ENCODE measurements around the gene PDGFA. TPM values are rescaled to one million over a fixed set of nuclear protein-coding genes. Genes with fewer than 3 reads are reported as not detected.

Gene PDGFA
- total and polyA plus RNA-seq, 7 donors, result 9.1 to 30.4 (median 15.9) TPM

- H3K9me3 ChIP-seq, result no peaks in the 10 kb centered on the region
- peaks cover 9% of the 10 kb centered on the region for H3K4me1 ChIP-seq
- peaks cover 0 to 11% (median 2%) of the 10 kb centered on the region in 3 donors for H3K27me3 ChIP-seq (ENCODE audit: insufficient read depth in 3 of 3, low read length in 2 of 3)
- H3K36me3 ChIP-seq (ENCODE audit: insufficient read depth in 1 of 2, low read depth in 1 of 2), result no peaks in the 10 kb centered on the region
- H3K4me3 ChIP-seq, result no peak overlapping the region
- WGBS, 3 donors, result 81 to 85% (median 82%) methylated on average over 49 to 56 of the region's 56 CpGs
- DNase-seq (peak in 1 of 2 donors; percentile 46), ATAC-seq (peak in 1 of 4 donors; percentile 32)
- H3K27ac ChIP-seq, result no peak overlapping the region
- intact Hi-C loops (cut with DNase I), result no loop called here
- TF ChIP-seq CTCF (IDR thresholded peaks at IDR 0.05), result no peak
Measured at GRCh38 chr7:454356-455109, 65.1 kb downstream of the PDGFA start.

GRCh38 chr7:453597-454306 is 65.9 kb downstream of the PDGFA start:
- no peak for TF ChIP-seq CTCF (IDR thresholded peaks at IDR 0.05)
- ATAC-seq (no peak), DNase-seq (peak in 1 of 2 donors; percentile 25)
- no peak overlapping the region for H3K4me3 ChIP-seq
- H3K9me3 ChIP-seq, result no peaks in the 10 kb centered on the region
- intact Hi-C loops (cut with DNase I), result no loop called here
- peaks cover 9% of the 10 kb centered on the region for H3K4me1 ChIP-seq
- 90 to 93% (median 91%) methylated on average over 27 of the region's 27 CpGs for WGBS, 3 donors
- no peaks in the 10 kb centered on the region for H3K36me3 ChIP-seq (ENCODE audit: insufficient read depth in 1 of 2, low read depth in 1 of 2)
- H3K27ac ChIP-seq, result no peak overlapping the region
- peaks cover 0 to 11% (median 0%) of the 10 kb centered on the region in 3 donors for H3K27me3 ChIP-seq (ENCODE audit: insufficient read depth in 3 of 3, low read length in 2 of 3)

GRCh38 chr7:452791-453455 is 66.7 kb downstream of the PDGFA start:
- 46 to 55% (median 47%) methylated on average over 18 to 21 of the region's 21 CpGs for WGBS, 3 donors
- H3K36me3 ChIP-seq (ENCODE audit: insufficient read depth in 1 of 2, low read depth in 1 of 2), result no peaks in the 10 kb centered on the region
- intact Hi-C loops (cut with DNase I), result no loop called here
- no peak overlapping the region for H3K4me3 ChIP-seq
- H3K27me3 ChIP-seq (ENCODE audit: insufficient read depth in 3 of 3, low read length in 2 of 3), result peaks cover 0 to 11% (median 0%) of the 10 kb centered on the region in 3 donors
- no peaks in the 10 kb centered on the region for H3K9me3 ChIP-seq
- peaks cover 9% of the 10 kb centered on the region for H3K4me1 ChIP-seq
- ATAC-seq (no peak), DNase-seq (no peak)
- no peak for TF ChIP-seq CTCF (IDR thresholded peaks at IDR 0.05)
- H3K27ac ChIP-seq, result no peak overlapping the region

GRCh38 chr7:452226-452751 is 67.4 kb downstream of the PDGFA start:
- peaks cover 0 to 11% (median 0%) of the 10 kb centered on the region in 3 donors for H3K27me3 ChIP-seq (ENCODE audit: insufficient read depth in 3 of 3, low read length in 2 of 3)
- H3K4me3 ChIP-seq, result no peak overlapping the region
- ATAC-seq, result peak in 2 of 4 donors; percentile 22 to 33
- H3K27ac ChIP-seq, result no peak overlapping the region
- TF ChIP-seq CTCF (IDR thresholded peaks at IDR 0.05), result no peak
- peak in 1 of 2 donors; percentile 40 for DNase-seq
- H3K9me3 ChIP-seq, result no peaks in the 10 kb centered on the region
- WGBS, 3 donors, result 27 to 30% (median 27%) methylated on average over 26 to 30 of the region's 30 CpGs
- H3K36me3 ChIP-seq (ENCODE audit: insufficient read depth in 1 of 2, low read depth in 1 of 2), result no peaks in the 10 kb centered on the region
- peaks cover 9% of the 10 kb centered on the region for H3K4me1 ChIP-seq
- intact Hi-C loops (cut with DNase I), result no loop called here
